Activated naive CD4-positive, alpha-beta T cell treated with anti-CD3 and anti-CD28 coated beads, Interleukin-2, amount 10 ng/mL, durations not matched to agents 5 hours and 36 hours (primary cell): ENCODE measurements around the gene SHH. TPM values are rescaled to one million over a fixed set of nuclear protein-coding genes. Genes with fewer than 3 reads are reported as not detected.

ENCODE experiments used
- total RNA-seq, 2 experiments: library from RNA; stranded (reverse); gene quantifications; one replicate each; pipeline ENCODE4 v1.2.3, GENCODE V29; 2021

SHH gene
- not detected for total RNA-seq

GRCh38 chr7:155811895-155812761 is at the start of gene SHH:
SHH (minus strand) TSS chr7:155812463; CDS start chr7:155812122, 341 bp downstream.

Other genes with a start within 250 kb of the SHH start
- gene RBM33, start 167.8 kb downstream of the SHH start, total RNA-seq = 10 to 100 TPM; 93.3 to 93.5 TPM